HG03354 (cell line): ENCODE measurements around the gene UTP18.
"Not testable (repeated sequence)": the region's sequence is repeated elsewhere in the genome, so short reads cannot be mapped to it uniquely, and the experiment has no call there.

Experiments
- ATAC-seq: cut with Tn5 transposase; IDR thresholded peaks from one replicate; pipeline ENCODE4 v1.9.1; 2021; ENCODE audit warnings: mild to moderate bottlenecking; ENCODE audit not compliant: unreplicated experiment, poor library complexity, severe bottlenecking

UTP18 gene

DNA sequence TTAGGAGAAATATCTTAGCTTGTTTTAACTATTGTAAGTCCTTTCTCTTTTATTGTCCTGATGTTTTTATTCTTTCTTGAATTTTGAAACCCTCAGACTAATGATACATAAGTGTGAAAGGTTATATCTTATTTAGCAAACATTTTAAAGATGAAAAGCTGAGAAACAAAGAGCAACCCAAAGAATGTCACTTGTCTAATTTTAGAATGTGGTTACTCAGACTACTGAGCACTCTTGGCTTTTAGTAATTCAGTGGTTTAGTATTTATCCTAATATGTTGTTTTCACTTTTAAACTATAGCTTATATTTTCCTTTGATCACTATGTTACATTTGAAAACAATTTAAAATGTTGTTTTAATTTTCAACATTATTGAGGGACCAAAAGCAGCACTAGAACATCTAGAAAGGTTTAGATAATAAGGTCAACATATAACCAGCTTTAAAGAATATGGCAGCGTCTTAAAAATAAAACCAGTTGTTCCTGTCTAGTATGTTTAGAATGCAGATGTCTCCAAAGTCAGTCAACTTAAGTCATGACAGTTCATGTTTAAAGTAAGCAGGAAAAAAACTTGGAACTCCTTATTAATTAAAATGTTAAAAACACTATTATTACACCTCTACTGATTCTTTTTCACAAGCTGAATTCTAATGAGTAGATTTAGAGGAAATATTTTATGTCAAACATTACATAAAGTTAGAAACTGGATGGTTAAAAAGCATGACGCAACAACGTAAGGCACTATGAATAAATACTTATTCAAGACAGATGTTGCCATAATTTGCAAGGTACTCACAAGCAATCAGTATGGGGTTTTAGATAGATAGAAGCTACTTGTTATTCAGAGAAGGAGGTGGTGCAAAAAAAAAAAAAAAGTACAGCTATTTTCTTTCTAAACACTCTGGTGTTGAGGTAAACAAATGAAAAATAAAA is 2.9 kb upstream of the UTP18 start:
- no peak for ATAC-seq

DNA sequence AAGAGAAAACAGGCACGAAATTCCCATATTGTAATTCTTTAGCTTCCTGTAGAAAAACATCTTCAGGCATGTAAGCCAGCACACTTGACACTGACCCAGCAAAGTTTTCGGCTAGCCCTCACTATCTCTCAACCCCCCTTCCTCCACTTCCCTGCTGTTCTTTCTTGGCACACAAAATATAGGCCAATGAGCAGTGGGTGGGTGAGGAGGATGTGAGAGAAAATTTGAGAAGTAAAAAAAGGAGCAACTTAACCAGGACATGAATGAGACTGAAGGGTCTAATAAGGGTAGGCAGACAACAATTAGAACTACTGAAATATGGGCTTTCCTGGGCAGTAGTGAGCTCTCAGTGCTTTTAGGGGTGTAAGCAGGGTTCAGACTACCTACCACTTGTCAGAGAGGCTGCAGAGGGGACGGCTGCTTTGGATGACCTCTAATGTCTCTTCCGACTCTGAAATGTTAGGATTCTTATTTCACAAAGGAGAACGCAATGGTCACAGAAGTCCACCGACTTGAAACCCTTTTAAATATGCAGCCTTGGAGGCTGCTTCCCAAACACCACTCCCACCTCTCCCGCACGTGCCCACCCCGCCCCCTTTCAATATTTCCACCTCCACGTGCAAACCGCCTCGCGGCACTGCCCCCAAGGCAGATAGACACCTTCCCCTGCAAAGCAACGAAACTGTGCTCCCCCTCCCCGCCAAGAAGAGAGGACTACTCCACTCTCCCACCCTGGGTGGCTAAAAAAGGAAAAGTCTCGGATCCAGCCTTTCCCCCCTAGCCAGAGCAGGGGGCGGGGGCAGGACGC is 1.4 kb upstream of the UTP18 start:
- no peak for ATAC-seq

GRCh38 chr17:51259564-51260236 is 646 bp upstream of the UTP18 start, which contains the start of gene MBTD1:
MBTD1 (minus strand) TSS chr17:51260049; CDS start chr17:51225161, 34,888 bp downstream.
- ATAC-seq: peak; percentile 84

GRCh38 chr17:51261024-51261963 is 948 bp downstream of the UTP18 start:
- ATAC-seq: peak; percentile 4

- ATAC-seq: no peak
Observed at GRCh38 chr17:51263006-51263405, 2.7 kb downstream of the UTP18 start.

GRCh38 chr17:51264466-51264865 is 4.1 kb downstream of the UTP18 start:
- not testable (repeated sequence) for ATAC-seq

DNA sequence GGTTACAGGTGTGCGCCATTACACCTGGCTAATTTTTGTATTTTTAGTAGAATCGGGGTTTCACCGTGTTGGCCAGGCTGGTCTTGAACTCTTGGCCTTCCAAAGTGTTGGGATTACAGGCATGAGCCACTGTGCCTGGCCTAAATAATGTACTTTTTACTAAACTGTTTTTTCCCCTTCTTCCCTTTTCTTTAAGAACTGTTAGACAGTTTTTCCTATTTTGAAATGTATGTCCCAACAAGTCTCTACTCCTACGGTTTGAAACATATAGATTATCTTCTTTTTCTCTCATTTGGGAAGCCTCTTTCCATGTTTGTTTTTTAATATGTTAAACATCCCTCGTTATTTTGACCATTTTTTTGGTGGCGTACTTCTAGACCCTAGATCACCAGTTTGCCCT is 9.6 kb downstream of the UTP18 start:
- no peak for ATAC-seq

GRCh38 chr17:51270636-51271035 is 10.3 kb downstream of the UTP18 start:
- ATAC-seq: no peak

DNA sequence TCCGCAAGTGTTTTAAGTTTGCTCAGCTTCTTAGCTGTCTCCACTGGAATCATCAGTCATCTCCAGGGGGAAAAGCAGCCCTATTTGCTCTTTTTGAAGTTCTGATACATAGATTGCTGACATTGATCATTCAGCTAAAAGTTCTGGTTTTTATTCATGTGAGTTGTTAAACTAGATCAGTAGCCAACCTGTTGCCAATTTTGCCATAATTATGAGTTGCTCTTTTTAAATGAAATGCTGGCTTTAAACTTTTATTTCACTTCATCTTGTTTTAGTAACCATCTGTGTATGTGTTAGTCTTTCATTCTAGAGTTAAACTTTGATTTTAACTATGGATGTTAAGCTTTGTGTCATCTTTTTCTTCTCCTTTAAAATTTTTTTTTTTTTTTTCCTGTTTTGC is 12.5 kb downstream of the UTP18 start:
- ATAC-seq: no peak

- no peak for ATAC-seq
Observed at GRCh38 chr17:51275381-51275780, 15.0 kb downstream of the UTP18 start.

- no peak for ATAC-seq
Observed at GRCh38 chr17:51279183-51279582, 18.8 kb downstream of the UTP18 start.

DNA sequence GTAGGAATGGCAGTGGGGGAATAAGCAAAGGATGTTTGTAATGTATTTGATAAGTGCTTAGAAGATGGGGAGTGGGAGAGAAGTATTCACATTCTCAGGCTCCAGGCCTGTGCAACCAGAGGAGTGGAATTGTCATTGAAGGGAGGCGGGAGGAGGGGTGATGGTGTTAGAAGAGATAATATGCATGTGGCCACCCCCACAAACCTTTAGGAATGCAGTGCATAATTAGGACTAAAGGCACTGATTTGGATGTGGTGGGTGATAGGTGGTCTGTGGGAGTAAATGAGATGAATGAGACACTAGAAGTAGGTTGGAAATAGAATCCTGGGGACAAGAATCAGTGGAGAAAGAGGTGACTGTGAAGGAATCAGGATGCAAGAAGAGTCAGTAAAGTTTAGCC is 27.1 kb downstream of the UTP18 start:
- no peak for ATAC-seq

GRCh38 chr17:51289696-51290111 is 29.4 kb downstream of the UTP18 start:
- no peak for ATAC-seq

GRCh38 chr17:51294338-51294737 is 34.0 kb downstream of the UTP18 start:
- not testable (repeated sequence) for ATAC-seq

DNA sequence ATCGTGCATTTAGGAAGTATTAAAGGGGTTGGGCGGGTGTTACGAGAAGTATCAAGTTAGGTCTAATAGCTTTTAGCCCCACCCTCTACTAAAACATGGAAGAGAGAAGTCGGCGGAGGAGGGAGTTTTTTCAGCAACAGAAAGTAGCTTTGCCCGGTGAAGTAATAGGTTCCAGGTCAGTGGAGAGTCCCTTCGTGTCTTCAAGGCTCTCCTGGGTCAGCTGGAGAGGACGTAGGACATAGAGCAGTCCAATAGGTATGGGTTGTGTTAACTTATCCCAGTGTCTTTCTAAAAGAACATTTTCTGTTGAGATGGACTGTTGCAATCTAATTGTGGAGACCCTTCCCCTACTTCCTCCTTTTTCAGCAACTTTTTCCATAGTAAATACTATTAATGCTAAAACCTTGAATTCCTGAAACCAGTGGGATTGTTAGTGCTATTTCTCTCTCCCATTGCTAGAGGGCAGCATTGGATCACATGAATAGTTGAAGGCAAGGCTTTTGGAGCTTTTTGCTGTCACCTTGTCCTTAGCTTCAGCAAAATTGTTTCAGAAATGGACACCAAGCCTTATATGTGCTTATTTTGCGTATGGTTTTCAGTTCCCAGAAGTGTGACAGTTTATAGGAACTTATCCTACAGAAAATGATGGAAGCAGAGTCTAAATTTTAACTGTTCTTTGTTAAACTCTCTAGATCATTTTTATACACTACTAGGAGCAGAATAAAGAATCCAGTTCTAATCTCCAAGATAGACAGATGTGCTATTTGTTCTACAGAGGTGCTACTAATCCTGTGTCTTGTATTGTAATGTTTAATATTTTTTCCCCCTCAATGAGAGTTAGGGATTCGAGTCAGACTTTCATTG is 38.4 kb downstream of the UTP18 start:
- no peak for ATAC-seq

GRCh38 chr17:51299859-51300258 is 39.5 kb downstream of the UTP18 start:
- no peak for ATAC-seq

DNA sequence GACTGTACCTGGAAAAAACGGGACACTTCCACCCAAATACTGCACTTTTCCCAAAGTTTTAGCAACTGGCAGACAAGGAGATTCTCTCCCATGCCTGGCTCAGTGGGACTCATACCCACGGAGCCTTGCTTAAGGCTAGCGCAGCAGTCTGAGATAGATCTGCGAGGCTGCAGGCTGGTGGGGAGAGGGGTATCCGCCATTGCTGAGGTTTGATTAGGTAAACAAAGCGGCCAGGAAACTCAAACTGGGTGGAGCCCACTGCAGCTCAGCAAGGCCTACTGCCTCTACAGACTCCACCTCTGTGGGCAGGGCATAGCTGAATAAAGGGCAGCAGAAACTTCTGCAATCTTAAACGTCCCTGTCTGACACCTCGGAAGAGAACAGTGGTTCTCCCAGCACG is 44.8 kb downstream of the UTP18 start:
- no peak for ATAC-seq

DNA sequence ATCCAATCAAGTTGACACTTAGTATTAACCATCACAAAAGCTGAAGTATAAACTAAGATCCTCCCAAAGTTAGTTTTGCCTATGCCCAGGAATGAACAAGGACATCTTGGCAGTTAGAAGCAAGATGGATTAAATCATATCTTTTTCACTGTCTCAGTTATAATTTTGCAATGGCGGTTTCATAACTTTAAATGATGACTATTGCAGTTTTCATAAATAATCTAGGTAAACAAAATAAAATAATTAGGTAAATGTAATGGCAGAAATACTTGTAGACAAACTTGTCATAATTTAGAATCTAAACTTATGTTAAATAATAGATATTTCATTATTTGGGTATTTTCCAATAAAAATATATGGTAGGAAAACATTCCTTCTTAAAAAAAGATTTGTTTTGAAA is 51.7 kb downstream of the UTP18 start:
- ATAC-seq: not testable (repeated sequence)
